ENCODE measurements around the gene CDS2.
A peak's percentile ranks its signal among the peaks of the same experiment; 100 is the strongest.

CDS2 gene

DNA sequence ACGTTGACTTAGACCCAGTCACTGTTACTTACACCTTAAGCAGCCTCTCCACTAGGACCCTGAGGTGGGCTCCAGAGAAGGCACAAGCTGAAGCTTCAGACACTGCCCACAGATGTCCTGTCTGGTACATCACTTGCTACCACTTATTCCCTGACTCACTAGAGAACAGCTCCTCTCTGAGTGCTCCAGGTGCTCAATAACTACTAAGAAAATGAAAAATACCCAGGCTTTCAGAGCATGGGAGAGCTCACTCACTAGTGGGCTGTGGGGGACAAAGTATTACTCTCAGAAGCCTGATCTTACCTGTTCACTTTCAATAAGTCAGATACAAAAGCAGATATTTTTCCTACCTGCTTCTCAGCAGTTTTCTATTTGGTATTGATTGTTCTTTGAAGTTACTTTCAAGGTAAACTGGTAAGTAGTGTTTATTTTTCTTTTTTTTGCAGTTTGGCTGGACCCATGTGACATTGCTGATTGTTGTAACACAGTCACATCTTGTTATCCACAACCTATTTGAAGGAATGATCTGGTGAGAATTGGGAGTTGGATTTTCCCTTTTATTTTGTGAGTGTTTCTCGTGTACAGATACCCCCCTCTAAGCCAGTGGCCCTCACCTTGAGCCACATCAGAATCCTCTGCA, 55.9 kb downstream of the CDS2 start:
- no peak for DNase-seq

DNA sequence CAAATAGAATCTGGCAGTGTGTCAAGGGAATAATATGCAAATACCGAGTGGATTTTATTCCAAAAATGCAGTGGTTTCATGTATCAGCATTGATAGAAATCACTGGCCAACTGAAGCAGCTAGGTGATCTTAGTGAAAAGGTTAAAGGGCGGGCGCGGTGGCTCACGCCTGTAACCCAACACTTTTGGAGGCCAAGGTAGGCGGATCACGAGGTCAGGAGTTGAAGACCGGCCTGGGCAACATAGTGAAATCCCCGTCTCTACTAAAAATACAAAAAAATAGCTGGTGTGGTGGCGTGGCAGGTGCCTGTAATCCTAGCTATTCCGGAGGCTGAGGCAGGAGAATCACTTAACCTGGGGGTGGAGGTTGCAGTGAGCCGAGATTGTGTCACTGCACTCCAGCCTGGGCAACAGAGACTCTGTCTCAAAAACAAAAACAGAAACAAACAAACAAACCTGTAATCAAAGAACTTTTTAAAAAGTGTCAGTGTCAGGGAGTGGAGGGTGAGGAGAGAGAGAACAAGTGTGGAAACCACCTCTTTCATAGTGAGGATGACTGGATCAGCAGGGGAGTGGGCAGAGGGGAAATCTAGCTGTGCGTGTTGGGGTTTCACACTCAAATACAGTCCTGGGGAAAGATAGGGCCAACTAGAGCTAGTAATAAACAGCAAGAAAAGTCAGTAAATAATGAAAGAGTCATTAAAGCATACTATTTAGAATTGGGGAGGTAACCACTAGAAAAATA, 57.1 kb downstream of the CDS2 start:
- DNase-seq: no peak

DNA sequence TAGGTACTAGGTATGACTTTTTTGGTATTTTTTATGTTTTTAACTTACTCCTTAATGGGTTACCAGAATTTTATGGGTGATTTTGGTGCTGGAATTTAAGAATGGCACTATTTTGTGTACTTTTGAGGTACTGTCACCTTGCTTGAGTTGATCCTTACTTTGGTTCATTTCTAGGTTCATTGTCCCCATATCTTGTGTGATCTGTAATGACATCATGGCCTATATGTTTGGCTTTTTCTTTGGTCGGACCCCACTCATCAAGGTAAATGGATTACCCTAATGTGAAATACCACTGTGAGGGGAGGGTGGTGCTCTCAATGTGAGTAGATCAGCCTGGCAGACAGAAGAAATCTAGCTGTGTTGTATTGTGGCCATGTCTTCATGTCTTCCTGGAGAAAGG, 57.9 kb downstream of the CDS2 start:
- no peak for DNase-seq

DNA sequence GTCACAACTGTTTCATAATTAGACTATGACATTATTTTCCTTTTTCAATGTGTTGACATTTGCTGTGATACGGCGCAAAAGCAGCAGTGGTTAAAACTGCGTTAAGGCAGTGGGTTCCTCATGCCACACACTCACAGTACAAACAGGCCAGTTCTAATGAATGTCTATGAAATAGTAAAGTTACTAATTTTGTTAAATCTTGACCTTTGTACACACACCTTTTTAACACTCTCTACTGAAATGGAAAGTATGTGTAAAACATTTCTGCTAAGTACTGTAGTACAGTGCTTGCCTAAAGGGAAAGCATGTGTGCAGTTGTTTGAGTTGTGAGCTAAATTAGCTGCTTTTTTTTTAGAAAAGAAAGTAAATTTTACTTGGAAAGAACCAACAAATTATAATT, 60.3 kb downstream of the CDS2 start:
- no peak for DNase-seq

DNA sequence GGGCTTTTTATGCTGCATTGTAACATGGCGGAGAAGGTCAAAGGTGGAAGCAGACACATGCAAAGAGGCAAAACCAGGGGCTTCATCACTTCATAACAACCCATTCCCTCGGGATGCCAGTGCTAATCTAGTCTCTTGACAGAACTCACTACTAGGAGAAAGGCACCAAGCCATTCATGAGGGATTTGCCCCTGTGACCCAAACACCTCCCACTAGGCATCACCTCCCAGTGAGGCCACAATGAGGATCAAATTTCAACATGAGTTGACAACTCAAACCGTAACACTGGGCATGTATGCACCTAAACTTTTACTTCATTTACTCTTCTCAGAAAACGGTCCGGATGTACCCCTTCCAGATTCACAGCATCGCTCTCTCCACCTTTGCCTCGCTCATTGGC, 61.9 kb downstream of the CDS2 start:
- DNase-seq: no peak

DNA sequence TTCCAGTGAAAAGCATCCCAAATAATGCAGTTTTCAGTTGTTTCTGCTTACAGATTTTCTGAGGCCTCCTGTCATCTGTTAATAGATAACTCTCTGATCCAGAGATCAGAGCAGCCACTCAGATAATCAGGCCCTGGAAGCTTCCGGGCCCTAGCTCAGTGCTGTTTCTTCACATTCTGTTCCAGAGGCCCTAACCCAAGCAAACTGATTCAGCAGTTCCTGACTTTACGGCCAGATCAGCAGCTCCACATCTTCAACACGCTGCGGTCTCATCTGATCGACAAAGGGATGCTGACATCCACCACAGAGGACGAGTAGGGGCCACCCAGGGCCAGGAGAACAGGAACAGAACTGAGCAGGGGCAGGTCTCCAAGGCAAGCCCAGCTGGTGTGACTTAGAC, 63.1 kb downstream of the CDS2 start:
- DNase-seq: no peak

DNA sequence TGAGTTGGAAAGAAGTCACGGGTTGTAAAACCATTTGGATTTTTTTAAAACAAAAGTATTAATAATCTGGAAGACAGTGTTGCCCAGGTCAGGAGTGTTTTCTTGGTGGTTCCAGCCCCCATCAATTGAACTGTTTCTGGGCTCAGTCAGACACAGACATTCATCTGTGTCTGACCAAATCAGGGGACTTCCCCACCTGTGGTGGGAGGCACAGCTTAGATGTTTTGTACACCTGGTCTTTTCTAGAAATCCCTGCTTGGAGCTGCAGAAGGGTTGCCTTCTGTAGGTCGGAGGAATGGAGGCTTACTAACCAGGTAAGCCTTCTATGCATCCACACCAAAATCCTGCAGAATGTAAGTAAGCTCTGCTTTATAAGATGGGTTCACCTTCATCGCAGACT, 63.6 kb downstream of the CDS2 start:
- DNase-seq: no peak

DNA sequence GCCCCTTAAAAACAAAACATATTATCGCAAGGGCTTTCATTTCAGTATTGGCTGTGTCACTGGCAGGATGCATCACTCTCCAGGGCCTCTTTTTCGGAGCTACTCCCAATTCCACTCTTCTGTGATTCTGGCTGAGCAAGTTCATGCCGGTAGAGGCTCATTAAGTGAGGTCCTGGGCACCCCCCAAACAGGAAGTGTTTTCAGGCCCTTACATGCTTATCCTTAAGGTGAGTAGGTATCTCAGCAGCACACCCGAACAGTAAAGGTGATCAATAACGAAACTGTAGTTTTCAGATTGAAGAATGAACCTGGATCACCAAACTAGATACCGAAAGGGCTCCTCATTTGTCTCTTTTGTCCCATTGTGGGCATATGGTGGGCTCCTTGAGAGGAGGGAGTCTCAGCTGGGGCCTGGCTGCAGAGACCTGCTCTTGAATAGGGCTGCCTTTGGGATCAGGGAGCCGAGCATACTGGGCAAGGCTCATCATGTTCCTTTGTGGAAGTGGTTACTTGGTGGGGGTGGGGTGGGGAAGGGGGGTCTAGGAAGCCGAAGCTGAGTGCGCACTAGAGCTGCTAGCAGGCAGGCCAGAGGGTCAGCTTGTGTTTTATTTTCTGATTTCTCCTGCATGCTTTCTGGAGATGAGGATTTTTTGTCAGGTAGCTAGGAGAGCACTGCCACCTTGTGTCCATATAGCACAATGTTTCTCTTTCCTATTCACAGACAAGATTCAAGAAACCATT, 65.2 kb downstream of the CDS2 start:
- peak; percentile 32 to 53 for DNase-seq

DNA sequence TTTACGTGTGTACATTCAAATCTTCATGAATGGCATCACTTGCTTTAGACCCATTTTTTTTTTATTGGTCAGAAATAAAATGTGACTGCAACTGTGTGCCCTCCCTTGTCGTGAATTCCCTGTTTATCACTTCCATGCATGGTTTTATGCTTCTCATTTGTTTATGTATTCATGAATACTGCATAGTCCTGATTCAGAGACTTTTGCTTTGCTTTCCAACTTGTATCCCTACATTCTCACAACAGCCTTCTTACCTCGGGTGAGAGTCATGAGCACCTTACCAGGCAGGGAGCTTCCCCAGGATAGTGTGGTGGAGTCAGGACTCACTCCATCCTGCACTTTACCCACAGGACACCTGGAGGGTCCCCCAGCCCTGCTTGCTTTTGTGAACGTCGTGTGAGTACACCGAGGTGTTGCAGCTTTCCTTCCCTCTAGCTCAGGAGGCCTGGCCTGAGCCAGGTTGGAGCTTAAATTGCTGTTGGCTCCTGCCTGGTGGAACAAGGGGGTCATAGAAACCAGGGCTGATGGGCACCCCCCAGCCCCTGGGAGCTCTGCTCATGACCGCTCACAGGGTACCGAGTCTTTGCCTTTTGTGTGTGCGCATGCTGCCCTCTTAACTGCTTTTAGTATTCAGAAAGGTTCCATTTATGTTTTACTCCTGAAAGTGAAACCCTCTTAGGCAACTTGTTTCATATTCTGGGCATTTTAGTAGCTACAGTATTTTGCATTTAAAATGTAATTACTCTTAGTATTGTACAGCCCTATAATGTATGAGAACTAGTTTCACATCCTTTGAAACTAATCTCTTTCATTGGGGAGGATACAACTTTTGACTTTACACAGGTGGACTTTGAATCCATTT, 66.0 kb downstream of the CDS2 start:
- DNase-seq: no peak

DNA sequence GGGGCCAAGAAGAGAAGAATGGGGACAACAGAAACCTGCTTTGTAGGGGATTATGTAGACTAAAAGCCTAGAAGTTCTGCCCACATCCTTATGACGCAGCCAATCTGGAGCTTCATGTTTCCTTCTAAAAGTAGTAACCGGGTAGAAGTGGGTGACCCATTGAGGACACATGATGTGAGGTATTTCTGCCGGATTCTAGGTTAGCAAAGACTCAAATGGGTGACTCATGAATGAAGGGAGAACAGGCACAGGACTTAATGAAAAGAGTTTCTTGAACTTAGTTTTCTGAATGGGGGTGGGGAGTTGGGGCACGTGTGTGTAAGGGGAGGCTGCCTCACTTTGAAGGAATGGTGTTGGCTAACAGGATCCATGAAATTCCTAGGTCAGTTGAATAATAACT, 68.8 kb downstream of the CDS2 start:
- DNase-seq: no peak

DNA sequence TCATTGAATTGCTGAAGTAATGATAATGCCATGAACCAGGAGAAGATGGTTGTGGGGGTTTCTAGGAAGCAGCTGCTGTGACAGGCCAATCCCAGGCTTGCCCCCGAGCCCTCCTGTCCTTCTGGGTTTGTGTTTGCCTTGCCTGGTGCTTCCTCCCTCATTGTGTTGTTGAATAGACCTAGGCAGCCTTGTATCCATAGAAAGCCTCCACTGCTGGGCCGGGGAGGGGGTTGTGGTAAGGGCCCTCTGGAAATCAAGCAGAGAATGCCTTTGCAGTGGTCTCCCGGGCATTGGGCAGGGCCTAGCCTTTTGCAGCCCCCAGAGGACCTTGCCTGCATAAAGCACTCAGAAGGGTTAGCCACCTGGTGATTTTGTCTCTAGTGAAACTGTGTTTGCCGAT, 69.3 kb downstream of the CDS2 start:
- no peak for DNase-seq

DNA sequence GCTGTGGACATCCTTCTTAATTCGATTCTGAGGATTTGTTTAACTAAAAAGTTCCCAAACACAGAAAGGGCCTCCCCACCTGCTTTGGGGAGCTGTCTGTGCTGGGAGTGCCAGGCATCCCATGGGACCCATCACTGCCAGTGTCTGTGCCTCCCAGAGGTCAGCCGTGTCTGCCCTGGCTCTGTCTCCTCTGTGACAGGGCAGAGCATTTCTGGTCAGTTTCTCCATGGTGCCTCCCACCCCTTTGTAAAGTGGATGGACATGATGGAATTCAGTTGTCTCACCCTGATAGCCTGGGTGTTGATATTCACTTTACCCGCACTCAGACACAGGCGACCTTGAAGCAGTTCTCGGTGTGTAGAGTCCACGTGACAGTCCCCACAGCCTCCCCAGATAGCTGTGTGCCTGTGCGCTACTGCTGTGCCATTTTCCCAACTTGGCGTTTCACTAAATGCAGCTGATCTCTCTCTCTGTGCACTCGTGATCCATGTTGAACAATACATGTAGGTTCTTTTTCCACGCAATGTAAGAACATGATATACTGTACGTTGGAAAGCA, 70.5 kb downstream of the CDS2 start:
- no peak for DNase-seq

DNA sequence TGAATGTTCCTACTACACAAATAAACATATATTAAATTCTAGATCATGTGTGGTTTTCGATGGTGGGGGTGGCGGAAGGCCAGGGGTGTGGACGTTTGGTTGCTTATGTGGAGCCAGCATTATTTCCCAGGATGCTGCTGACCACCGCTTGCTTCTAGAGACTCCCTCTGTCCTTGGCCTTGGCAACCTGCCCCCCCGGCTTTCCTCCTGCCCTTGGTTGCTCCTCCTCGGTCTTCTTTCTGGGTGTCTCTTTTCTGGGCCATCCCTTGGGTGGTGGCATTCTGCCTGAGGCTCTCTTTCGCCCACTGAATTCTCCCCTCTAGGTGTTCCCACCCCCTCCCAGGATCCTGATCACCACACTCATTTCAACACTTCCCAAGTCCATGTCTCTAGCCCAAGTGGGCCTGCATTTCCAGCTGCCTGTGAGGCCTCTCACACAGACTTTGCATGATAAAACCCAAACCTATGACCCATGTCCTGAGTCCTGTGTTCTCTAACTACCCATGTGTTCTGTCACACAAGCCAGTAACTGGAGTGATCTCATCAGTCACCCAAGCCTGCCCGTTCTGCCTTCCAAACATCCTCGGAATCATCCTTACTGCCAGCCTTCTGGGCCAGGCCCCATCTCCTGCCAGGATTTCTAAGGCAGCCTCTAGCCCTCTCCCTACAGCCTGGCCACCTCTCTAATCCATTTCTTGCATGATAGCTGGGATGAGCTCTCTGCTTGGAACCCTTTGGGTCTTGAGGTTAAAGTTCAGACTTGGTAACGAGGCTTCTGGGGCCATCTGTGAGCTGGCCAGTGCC, 71.2 kb downstream of the CDS2 start:
- DNase-seq: no peak

DNA sequence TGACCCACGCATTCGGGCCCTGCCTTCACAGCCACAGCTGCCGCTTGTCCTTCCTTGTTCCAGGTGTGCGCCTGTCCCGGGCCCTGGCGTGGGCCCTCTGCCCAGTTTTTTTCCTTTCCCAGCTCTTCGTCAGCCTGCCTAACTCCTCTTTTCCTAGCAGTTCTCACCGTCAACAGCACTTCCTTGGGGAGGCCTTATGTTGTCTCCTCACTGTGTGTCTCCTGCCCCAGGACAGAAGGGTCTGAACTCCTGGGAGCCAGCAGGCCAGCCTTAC, 71.8 kb downstream of the CDS2 start:
- DNase-seq: no peak

DNA sequence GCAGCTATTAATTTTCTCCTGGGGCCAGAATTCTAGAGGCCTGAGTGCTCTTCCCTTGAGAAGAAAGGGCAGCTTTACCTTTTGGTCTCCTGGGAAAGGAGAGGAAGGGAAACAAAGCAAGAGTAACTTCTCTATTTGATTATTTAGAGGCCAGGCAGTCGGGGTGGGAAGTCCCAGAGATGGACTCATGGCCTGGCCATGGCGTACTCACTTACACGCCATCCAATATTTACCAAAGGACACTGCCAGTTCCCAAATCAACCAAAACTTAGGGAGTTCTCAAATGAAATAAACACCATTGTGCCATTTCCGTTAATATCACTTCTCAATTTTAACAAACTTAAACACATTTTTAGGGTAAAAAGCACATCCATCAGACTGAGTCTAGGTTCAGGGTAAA, 76.6 kb downstream of the CDS2 start:
- DNase-seq: no peak

DNA sequence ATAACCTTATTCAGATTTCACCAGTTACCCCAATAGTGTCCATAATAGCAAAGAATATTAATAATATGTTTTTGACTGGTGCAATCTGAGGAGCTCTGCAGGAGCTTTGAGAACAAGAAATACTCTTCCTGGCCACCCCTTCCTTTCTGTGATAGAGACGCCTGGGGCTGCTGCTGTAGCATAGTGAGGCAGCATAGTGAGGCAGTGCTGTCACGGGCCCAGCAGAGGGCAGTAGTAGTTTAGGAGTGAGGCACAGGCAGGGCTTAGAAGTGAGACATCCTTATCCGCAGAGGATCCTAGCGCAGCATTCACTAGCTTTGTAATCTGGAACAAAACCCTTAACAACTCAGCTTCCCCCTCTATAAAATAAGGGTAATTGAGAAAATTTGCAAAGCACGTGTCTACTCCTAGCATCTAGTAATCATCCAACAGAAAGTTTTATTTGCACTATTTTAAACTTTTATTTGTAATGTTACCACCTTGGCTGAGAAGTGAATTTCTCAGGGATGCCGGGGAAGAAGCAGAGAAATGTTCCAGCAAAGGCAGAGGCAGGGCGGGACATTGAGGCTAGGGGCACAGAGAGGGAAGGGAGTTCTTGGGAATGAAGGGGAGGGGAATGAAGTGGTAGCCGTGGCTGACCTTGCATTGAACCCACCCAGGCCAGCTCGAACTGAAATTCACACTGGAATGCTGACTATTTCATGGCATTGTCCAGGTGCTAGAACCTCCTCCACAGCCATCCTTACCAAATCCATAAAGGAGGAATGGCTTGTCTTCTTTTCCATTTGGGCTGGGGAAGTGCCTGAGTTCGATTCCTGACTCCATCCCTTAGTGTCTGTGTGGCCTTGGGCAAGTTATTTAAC, 78.8 kb downstream of the CDS2 start:
- DNase-seq: peak; percentile 23 to 38

DNA sequence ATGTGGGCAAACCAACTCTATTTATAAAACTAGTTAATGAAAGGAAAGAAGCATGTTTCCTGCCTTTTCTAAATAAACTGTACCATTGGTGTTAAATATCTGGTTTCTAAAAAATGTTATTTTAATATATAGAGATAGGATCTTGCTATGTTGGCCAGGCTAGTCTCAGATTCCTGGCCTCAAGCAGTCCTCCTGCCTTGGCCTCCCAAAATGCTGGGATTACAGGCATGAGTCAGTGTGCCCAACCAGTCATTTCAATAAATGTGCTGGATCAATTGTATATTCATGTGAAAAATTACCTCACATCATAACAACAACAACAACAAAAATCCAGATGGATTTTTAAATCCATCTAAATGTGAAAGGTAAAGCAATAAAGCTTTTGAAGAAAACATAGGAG, 80.3 kb downstream of the CDS2 start:
- DNase-seq: no peak

DNA sequence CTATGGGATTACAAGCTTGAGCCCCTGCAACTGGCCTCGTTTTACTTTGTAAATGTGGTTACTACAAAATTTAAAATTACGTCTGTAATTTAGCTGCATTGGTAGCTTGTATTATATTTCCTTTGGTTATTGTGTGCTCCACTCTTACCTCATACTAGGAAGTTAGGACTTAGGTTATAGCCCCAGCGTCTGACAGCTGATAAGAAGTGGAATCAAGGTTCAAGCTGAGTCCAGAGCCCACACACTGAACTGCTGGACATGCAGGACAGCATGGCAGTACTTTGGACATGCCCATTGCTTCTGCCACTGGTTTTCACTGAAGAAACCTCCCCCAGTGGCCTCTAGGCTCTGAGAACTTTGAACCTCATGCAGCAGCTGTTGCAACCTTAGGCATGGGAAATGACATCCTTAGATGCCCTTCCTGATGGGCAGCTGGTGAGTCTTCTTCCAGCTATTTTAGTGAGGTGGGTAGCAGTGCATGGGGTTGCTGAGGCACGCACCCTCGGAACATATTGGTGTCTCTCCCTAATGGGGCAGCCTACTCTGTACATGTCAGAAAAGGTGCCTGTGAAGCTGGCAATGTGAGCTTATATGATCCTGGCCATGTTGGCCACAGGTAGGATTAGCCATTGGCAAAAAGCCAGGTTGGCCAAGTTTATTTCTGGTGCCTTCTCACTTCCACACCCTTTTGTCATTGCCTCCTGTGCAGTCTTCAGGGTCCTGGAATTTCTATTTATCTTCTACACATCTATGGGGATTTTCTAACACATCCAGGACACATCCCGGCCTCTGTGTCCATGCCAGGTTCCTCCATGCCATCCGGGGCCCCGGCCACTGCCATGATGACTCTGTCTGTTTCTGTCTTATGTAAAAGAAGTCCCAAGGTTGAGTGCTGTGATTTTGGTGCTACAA, 85.3 kb downstream of the CDS2 start:
- no peak for DNase-seq

DNA sequence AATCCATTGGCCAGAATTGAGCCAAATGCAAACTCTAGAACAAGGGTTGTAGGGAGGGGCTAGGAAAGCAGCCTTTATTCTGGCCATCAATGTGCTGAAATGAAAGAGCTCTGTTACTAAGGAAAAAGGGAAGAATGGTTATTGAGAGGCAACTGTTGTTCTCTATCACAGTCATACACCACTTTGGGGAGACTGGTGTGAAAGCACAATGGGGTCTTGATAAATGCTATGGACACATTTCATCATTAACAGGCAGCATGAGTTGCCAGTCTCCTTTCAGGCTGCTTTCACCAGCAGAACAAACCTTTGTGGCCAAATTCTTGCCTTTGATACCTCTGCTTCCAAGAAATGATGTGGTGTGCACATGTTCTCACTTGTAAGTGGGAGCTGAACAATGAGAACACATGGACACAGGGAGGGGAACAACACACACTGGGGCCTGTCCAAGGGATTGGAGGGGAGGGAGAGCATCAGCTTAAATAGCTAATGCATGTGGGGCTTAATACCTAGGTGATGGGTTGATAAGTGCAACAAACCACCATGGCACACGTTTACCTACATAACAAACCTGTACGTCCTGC, 86.2 kb downstream of the CDS2 start:
- DNase-seq: no peak

DNA sequence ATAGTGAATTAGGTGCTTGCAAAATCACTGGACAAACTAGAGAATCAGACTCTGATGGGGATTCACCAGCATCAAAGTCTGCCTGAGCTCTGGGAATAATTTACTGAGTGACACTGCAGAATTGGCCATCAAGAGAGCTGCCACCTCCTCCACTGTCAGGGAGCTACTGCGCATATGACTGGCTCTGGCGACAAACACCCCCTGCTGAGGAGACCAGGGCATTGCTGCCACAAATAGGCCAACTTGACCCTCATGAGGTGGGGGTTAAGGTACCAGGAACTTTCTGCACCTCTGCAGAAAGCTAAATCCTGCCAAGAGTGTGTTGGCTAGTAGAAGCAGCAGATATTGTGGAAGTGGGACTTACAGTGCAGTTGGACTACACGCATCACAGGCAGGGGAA, 88.0 kb downstream of the CDS2 start:
- DNase-seq: no peak
